ENCODE measurements around the gene STYK1. TPM values are rescaled to one million over a fixed set of nuclear protein-coding genes. Genes with fewer than 3 reads are reported as not detected.
"Not testable (repeated sequence)": the region's sequence is repeated elsewhere in the genome, so short reads cannot be mapped to it uniquely, and the experiment has no call there.

Gene STYK1
- total and polyA plus RNA-seq, 4 experiments from 2014 or later = not detected

- peaks cover 22 to 40% of the 10 kb centered on the region in 2 donors for H3K36me3 Mint-ChIP-seq
- no peaks in the 10 kb centered on the region for H3K9me3 Mint-ChIP-seq
- intact Hi-C loops (cut with micrococcal nuclease) = no loop called here
- H3K4me3 Mint-ChIP-seq = no peak overlapping the region
- Histone ChIP-seq H3K4me3 (ENCODE audit: low read length in 2 of 2) (no peak overlapping the region), H3K4me1 (ENCODE audit: insufficient read depth, low read length) (no peaks in the 10 kb centered on the region), H3K36me3 (ENCODE audit: insufficient read depth, low read length) (peaks cover 2% of the 10 kb centered on the region), H3K9me3 (ENCODE audit: control insufficient read depth in 1 of 2, low read length in 2 of 2) (no peaks in the 10 kb centered on the region), H3K27ac (ENCODE audit: low read depth, low read length) (no peak overlapping the region), H3K27me3 (ENCODE audit: insufficient read depth, low read length) (no peaks in the 10 kb centered on the region)
- H3K4me1 Mint-ChIP-seq = peaks cover 0 to 5% (median under 1%) of the 10 kb centered on the region in 4 donors
- POLR2A ChIA-PET (ENCODE audit: partially characterized antibody) = no interaction called here
- H3K27ac Mint-ChIP-seq = no peak overlapping the region
- CTCF ChIA-PET (ENCODE audit: partially characterized antibody) = no interaction called here
- H3K27me3 Mint-ChIP-seq = no peaks in the 10 kb centered on the region
- no peak for DNase-seq
Measured at GRCh38 chr12:10601860-10602259, 72.0 kb downstream of the STYK1 start.

DNA sequence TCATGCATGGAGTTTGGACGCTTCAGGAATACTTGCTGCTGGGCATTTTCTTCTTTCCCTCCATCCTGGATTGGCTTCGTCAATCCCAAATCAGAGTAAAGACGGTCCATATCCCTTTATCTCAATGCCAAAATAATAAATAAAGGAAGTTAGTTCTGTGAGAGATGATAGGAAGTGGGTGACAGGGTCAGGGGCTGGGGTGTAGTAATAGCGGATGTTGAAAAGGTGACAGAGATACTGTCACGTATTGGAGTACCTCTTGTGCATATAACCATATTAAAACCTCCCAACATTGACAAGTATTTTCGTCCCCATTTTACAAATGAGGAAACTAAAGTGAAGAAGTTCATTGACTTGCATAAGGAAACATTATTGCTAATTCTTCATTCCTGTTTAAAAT lies 72.9 kb downstream of the STYK1 start:
- POLR2A ChIA-PET (ENCODE audit: partially characterized antibody) = no interaction called here
- H3K36me3 Mint-ChIP-seq = peaks cover 31 to 43% of the 10 kb centered on the region in 2 donors
- H3K4me3 Mint-ChIP-seq = no peak overlapping the region
- Histone ChIP-seq H3K9me3 (ENCODE audit: control insufficient read depth in 1 of 2, low read length in 2 of 2) (no peaks in the 10 kb centered on the region), H3K4me3 (ENCODE audit: low read length in 2 of 2) (no peak overlapping the region), H3K27ac (ENCODE audit: low read depth, low read length) (no peak overlapping the region), H3K36me3 (ENCODE audit: insufficient read depth, low read length) (no peaks in the 10 kb centered on the region), H3K4me1 (ENCODE audit: insufficient read depth, low read length) (no peaks in the 10 kb centered on the region), H3K27me3 (ENCODE audit: insufficient read depth, low read length) (no peaks in the 10 kb centered on the region)
- no peaks in the 10 kb centered on the region for H3K27me3 Mint-ChIP-seq
- intact Hi-C loops (cut with micrococcal nuclease) = no loop called here
- no peaks in the 10 kb centered on the region for H3K9me3 Mint-ChIP-seq
- CTCF ChIA-PET (ENCODE audit: partially characterized antibody) = no interaction called here
- DNase-seq = no peak
- no peak overlapping the region for H3K27ac Mint-ChIP-seq
- H3K4me1 Mint-ChIP-seq = peaks cover 0 to 5% (median under 1%) of the 10 kb centered on the region in 4 donors

GRCh38 chr12:10595881-10596280 lies 78.0 kb downstream of the STYK1 start:
- no peaks in the 10 kb centered on the region for H3K27me3 ChIP-seq (ENCODE audit: insufficient read depth, low read length)
- H3K4me3 ChIP-seq (ENCODE audit: low read length in 2 of 2) = no peak overlapping the region
- DNase-seq = no peak
- ChIA-PET CTCF (ENCODE audit: partially characterized antibody) (no interaction called here), POLR2A (ENCODE audit: partially characterized antibody) (no interaction called here)
- Mint-ChIP-seq H3K4me1 (no peaks in the 10 kb centered on the region), H3K4me3 (no peak overlapping the region), H3K36me3 (peaks cover 27 to 42% of the 10 kb centered on the region in 2 donors), H3K27me3 (no peaks in the 10 kb centered on the region), H3K27ac (peak overlapping the region in 1 of 7 donors; percentile 13), H3K9me3 (no peaks in the 10 kb centered on the region)
- no peaks in the 10 kb centered on the region for H3K36me3 ChIP-seq (ENCODE audit: insufficient read depth, low read length)
- no peak overlapping the region for H3K27ac ChIP-seq (ENCODE audit: low read depth, low read length)
- H3K4me1 ChIP-seq (ENCODE audit: insufficient read depth, low read length) = no peaks in the 10 kb centered on the region
- intact Hi-C loops (cut with micrococcal nuclease) = no loop called here
- H3K9me3 ChIP-seq (ENCODE audit: control insufficient read depth in 1 of 2, low read length in 2 of 2) = no peaks in the 10 kb centered on the region

DNA sequence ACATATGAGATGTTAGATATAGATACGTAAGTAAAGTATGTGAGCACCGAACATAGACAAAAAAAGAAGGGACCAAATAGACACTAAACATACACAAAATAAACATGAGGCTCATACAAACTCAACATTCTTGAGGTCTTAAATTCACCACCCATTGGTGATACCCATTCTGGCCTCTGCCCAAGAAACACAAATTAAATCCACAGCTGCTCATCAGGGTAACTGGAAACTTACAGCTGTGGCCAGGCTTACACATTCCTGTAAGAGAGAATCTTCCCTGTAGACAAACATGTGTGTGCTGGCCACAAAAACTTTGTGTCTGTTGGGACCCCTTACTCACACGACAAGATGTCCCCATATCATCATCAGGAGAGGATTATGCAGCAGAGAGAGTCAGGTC lies 82.9 kb downstream of the STYK1 start:
- no peaks in the 10 kb centered on the region for H3K27me3 ChIP-seq (ENCODE audit: insufficient read depth, low read length)
- no peaks in the 10 kb centered on the region for H3K36me3 ChIP-seq (ENCODE audit: insufficient read depth, low read length)
- no peak for DNase-seq
- peaks cover 19 to 41% of the 10 kb centered on the region in 2 donors for H3K36me3 Mint-ChIP-seq
- H3K27ac ChIP-seq (ENCODE audit: low read depth, low read length) = no peak overlapping the region
- intact Hi-C loops (cut with micrococcal nuclease) = no loop called here
- ChIA-PET POLR2A (ENCODE audit: partially characterized antibody) (no interaction called here), CTCF (ENCODE audit: partially characterized antibody) (no interaction called here)
- no peaks in the 10 kb centered on the region for H3K9me3 ChIP-seq (ENCODE audit: control insufficient read depth in 1 of 2, low read length in 2 of 2)
- no peaks in the 10 kb centered on the region for H3K4me1 Mint-ChIP-seq
- H3K4me3 ChIP-seq (ENCODE audit: low read length in 2 of 2) = no peak overlapping the region
- H3K4me3 Mint-ChIP-seq = no peak overlapping the region
- no peak overlapping the region for H3K27ac Mint-ChIP-seq
- H3K4me1 ChIP-seq (ENCODE audit: insufficient read depth, low read length) = no peaks in the 10 kb centered on the region
- no peaks in the 10 kb centered on the region for H3K27me3 Mint-ChIP-seq
- H3K9me3 Mint-ChIP-seq = no peaks in the 10 kb centered on the region

DNA sequence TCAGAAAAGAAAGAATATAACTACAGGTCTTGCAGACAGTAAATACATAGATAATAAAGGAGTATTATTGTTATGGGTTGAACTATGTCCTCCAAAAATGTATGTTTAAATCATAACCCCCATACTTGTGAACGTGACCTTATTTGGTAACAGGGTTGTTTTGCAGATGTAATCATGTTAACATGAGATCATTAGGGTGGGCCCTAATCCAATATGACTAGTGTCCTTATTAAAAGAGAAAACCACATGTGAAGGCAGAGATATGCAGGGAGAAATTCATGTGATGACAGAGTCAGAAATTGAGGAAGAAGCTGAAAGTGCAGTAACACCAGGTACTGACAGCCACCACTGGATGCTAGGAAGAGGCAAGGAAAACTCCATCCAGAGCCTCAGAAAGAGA lies 89.4 kb downstream of the STYK1 start:
- Histone ChIP-seq H3K36me3 (ENCODE audit: insufficient read depth, low read length) (no peaks in the 10 kb centered on the region), H3K4me3 (ENCODE audit: low read length in 2 of 2) (no peak overlapping the region), H3K27me3 (ENCODE audit: insufficient read depth, low read length) (no peaks in the 10 kb centered on the region), H3K4me1 (ENCODE audit: insufficient read depth, low read length) (no peaks in the 10 kb centered on the region), H3K27ac (ENCODE audit: low read depth, low read length) (no peak overlapping the region), H3K9me3 (ENCODE audit: control insufficient read depth in 1 of 2, low read length in 2 of 2) (no peaks in the 10 kb centered on the region)
- no peak for DNase-seq
- POLR2A ChIA-PET (ENCODE audit: partially characterized antibody) = no interaction called here
- intact Hi-C loops (cut with micrococcal nuclease) = no loop called here
- CTCF ChIA-PET (ENCODE audit: partially characterized antibody) = no interaction called here
- Mint-ChIP-seq H3K4me1 (no peaks in the 10 kb centered on the region), H3K4me3 (no peak overlapping the region), H3K27ac (no peak overlapping the region), H3K27me3 (no peaks in the 10 kb centered on the region), H3K9me3 (peaks cover 0 to 13% (median 0%) of the 10 kb centered on the region in 8 donors), H3K36me3 (peaks cover 24 to 35% of the 10 kb centered on the region in 2 donors)

DNA sequence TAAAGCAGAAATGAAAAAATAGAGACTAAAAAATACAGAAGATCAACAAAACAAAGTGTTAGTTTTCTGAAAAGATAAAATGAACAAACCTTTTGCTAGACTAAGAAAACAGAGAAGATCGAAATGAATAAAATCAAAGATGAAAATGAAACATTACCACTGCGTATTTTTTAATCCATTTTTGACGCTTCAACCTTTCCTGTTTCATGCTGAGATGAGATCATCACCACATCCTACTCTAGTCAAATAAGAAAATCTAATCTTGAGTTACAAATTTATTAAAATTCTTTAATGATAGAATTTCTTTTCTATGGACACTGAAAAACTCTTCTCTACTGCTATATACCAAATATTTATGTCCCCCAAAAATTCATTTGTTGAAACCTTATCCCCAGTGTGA lies 91.1 kb downstream of the STYK1 start:
- Mint-ChIP-seq H3K27me3 (no peaks in the 10 kb centered on the region), H3K27ac (no peak overlapping the region), H3K4me3 (no peak overlapping the region), H3K4me1 (no peaks in the 10 kb centered on the region), H3K36me3 (peaks cover 16 to 35% of the 10 kb centered on the region in 2 donors), H3K9me3 (peaks cover 0 to 13% (median 0%) of the 10 kb centered on the region in 8 donors)
- Histone ChIP-seq H3K36me3 (ENCODE audit: insufficient read depth, low read length) (no peaks in the 10 kb centered on the region), H3K27me3 (ENCODE audit: insufficient read depth, low read length) (no peaks in the 10 kb centered on the region), H3K4me1 (ENCODE audit: insufficient read depth, low read length) (no peaks in the 10 kb centered on the region), H3K4me3 (ENCODE audit: low read length in 2 of 2) (no peak overlapping the region), H3K9me3 (ENCODE audit: control insufficient read depth in 1 of 2, low read length in 2 of 2) (no peaks in the 10 kb centered on the region), H3K27ac (ENCODE audit: low read depth, low read length) (no peak overlapping the region)
- no peak for DNase-seq
- POLR2A ChIA-PET (ENCODE audit: partially characterized antibody) = no interaction called here
- CTCF ChIA-PET (ENCODE audit: partially characterized antibody) = no interaction called here
- intact Hi-C loops (cut with micrococcal nuclease) = no loop called here

- POLR2A ChIA-PET (ENCODE audit: partially characterized antibody); H3K36me3 ChIP-seq (ENCODE audit: insufficient read depth, low read length); H3K27ac ChIP-seq (ENCODE audit: low read depth, low read length); H3K27me3 ChIP-seq (ENCODE audit: insufficient read depth, low read length); H3K27ac Mint-ChIP-seq; H3K4me3 Mint-ChIP-seq; H3K27me3 Mint-ChIP-seq; H3K9me3 ChIP-seq (ENCODE audit: control insufficient read depth in 1 of 2, low read length in 2 of 2); intact Hi-C loops (cut with micrococcal nuclease); H3K4me1 Mint-ChIP-seq; H3K4me3 ChIP-seq (ENCODE audit: low read length in 2 of 2); DNase-seq; H3K4me1 ChIP-seq (ENCODE audit: insufficient read depth, low read length); CTCF ChIA-PET (ENCODE audit: partially characterized antibody): not testable (repeated sequence)
- Mint-ChIP-seq H3K9me3 (peaks cover 0 to 13% (median 0%) of the 10 kb centered on the region in 8 donors), H3K36me3 (peaks cover 11 to 30% of the 10 kb centered on the region in 2 donors)
Measured at GRCh38 chr12:10582133-10582532, 91.7 kb downstream of the STYK1 start.

DNA sequence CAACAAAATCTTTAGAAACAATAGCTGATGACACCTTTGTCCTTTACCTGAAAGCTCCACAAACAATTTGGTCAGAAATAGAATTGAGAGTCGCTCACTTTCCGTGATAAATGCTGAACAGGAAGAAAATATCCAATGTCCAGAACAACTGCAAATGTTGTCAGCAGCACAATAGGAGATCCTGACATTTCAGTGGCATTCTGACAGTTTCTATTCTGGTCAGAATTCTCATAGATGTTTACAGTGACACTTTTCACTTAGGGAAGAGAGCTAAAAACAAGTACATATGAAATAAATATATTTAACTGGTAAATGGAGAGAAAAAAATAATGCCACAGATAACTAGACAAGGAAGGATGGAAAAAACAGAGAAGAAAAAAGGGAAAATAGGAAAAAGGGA lies 99.5 kb downstream of the STYK1 start:
- ChIA-PET POLR2A (ENCODE audit: partially characterized antibody) (no interaction called here), CTCF (ENCODE audit: partially characterized antibody) (interaction anchor here (2.0 kb wide), 1 partner anchor 10 kb away, joined by 6 read pairs; no protein-coding TSS in a partner anchor)
- H3K27ac ChIP-seq (ENCODE audit: low read depth, low read length) = no peak overlapping the region

More for the DNA sequence above, 99.5 kb downstream of the STYK1 start:
- H3K27ac Mint-ChIP-seq = no peak overlapping the region
- H3K9me3 Mint-ChIP-seq = no peaks in the 10 kb centered on the region
- Histone ChIP-seq H3K4me3 (ENCODE audit: low read length in 2 of 2) (no peak overlapping the region), H3K27me3 (ENCODE audit: insufficient read depth, low read length) (no peaks in the 10 kb centered on the region), H3K36me3 (ENCODE audit: insufficient read depth, low read length) (no peaks in the 10 kb centered on the region), H3K9me3 (ENCODE audit: control insufficient read depth in 1 of 2, low read length in 2 of 2) (no peaks in the 10 kb centered on the region), H3K4me1 (ENCODE audit: insufficient read depth, low read length) (no peaks in the 10 kb centered on the region)
- DNase-seq = no peak
- no peak overlapping the region for H3K4me3 Mint-ChIP-seq
- intact Hi-C loops (cut with micrococcal nuclease) = no loop called here
- no peaks in the 10 kb centered on the region for H3K36me3 Mint-ChIP-seq
- no peaks in the 10 kb centered on the region for H3K4me1 Mint-ChIP-seq
- peaks cover 6 to 11% of the 10 kb centered on the region in 2 donors for H3K27me3 Mint-ChIP-seq

Data from CD4-positive, alpha-beta memory T cell (primary cell).